Tibial artery (tissue), 4 donors: ENCODE measurements around the gene KCTD6.

ENCODE experiments used
- DNase-seq, 2 donors: peaks; one replicate each; pipeline ENCODE4 v3.0.0-alpha.2; 2019
- H3K27ac ChIP-seq, 2 donors: fragments of 200-600 bp; sonication (generic) in 1 of 2; 1 replicate in 1 of 2; 2 replicates in 1 of 2; pipeline ENCODE4 v1.5.1; 2018 to 2019; ENCODE audit warnings: mild to moderate bottlenecking in 1 of 2
- H3K27me3 ChIP-seq, 2 donors: fragments of 200-600 bp; sonication (generic) in 1 of 2; one replicate each; pipeline versions ENCODE4 v1.5.1 to v1.6.0; 2016 to 2019
- H3K36me3 ChIP-seq, 3 donors: fragments of 200-600 bp; sonication (generic) in 2 of 3; one replicate each; pipeline ENCODE4 v1.5.1; 2016 to 2019; ENCODE audit warnings: mild to moderate bottlenecking in 2 of 3
- H3K4me1 ChIP-seq, 4 donors: fragments of 200-600 bp; sonication (generic) in 2 of 4; 1 replicate in 3 of 4; 2 replicates in 1 of 4; pipeline ENCODE4 v1.5.1; 2016 to 2019
- H3K4me3 ChIP-seq, 2 donors: fragments of 200-600 bp; sonication (generic) in 1 of 2; 1 replicate in 1 of 2; 2 replicates in 1 of 2; pipeline ENCODE4 v1.5.1; 2018 to 2019; ENCODE audit warnings: mild to moderate bottlenecking in 2 of 2
- H3K9me3 ChIP-seq, 3 donors: fragments of 200-600 bp; sonication (generic) in 1 of 3; one replicate each; pipeline ENCODE4 v1.5.1; 2016 to 2019
- CTCF ChIP-seq, 2 experiments: fragments of 200-600 bp in 1 of 2; fragments of 450-650 bp in 1 of 2; IDR thresholded peaks; one replicate each; pipeline ENCODE4 v1.5.1; 2017 to 2019; ENCODE audit warnings: antibody characterized with exemption in 2 of 2, mild to moderate bottlenecking in 1 of 2, moderate library complexity in 1 of 2
- intact Hi-C: fragments of 100-400 bp; cut with DNase I; formaldehyde crosslinking; loops from one replicate; pipeline ENCODE4 v1.15.0; 2023; ENCODE audit warnings: low total_unique reads

The KCTD6 gene

GRCh38 chr3:58495101-58495500 is 3.2 kb downstream of the KCTD6 start:
- Histone ChIP-seq H3K4me3 (no peak overlapping the region), H3K27me3 (no peaks in the 10 kb centered on the region), H3K27ac (no peak overlapping the region), H3K4me1 (peaks cover 0 to 70% (median 37%) of the 10 kb centered on the region in 4 donors), H3K9me3 (no peaks in the 10 kb centered on the region), H3K36me3 (no peaks in the 10 kb centered on the region)
- no peak for DNase-seq
- intact Hi-C loops: no loop called here
- TF ChIP-seq CTCF (IDR thresholded peaks at IDR 0.05): no peak

GRCh38 chr3:58496206-58496857 is 4.4 kb downstream of the KCTD6 start:
- Histone ChIP-seq H3K9me3 (no peaks in the 10 kb centered on the region), H3K27me3 (no peaks in the 10 kb centered on the region), H3K27ac (no peak overlapping the region), H3K4me1 (peaks cover 0 to 64% (median 31%) of the 10 kb centered on the region in 4 donors), H3K4me3 (no peak overlapping the region), H3K36me3 (peaks cover 3 to 9% (median 8%) of the 10 kb centered on the region in 3 donors)
- intact Hi-C loops: no loop called here
- no peak for DNase-seq
- TF ChIP-seq CTCF (IDR thresholded peaks at IDR 0.05): no peak

- intact Hi-C loops: no loop called here
- no peak for TF ChIP-seq CTCF (IDR thresholded peaks at IDR 0.05)
- Histone ChIP-seq H3K9me3 (no peaks in the 10 kb centered on the region), H3K27ac (peak overlapping the region in 1 of 2 donors; percentile 6), H3K27me3 (no peaks in the 10 kb centered on the region), H3K4me3 (no peak overlapping the region), H3K4me1 (peaks cover 0 to 61% (median 30%) of the 10 kb centered on the region in 4 donors), H3K36me3 (peaks cover 8 to 17% (median 13%) of the 10 kb centered on the region in 3 donors)
- no peak for DNase-seq
Measured at GRCh38 chr3:58497097-58497496, 5.2 kb downstream of the KCTD6 start.

GRCh38 chr3:58502872-58503271 is 11.0 kb downstream of the KCTD6 start:
- H3K9me3 ChIP-seq: no peaks in the 10 kb centered on the region
- H3K27ac ChIP-seq: no peak overlapping the region
- H3K4me1 ChIP-seq: peaks cover 0 to 8% (median under 1%) of the 10 kb centered on the region in 4 donors
- peaks cover 24 to 46% (median 33%) of the 10 kb centered on the region in 3 donors for H3K36me3 ChIP-seq
- no peak for DNase-seq
- TF ChIP-seq CTCF (IDR thresholded peaks at IDR 0.05): no peak
- H3K4me3 ChIP-seq: no peak overlapping the region
- intact Hi-C loops: no loop called here
- H3K27me3 ChIP-seq: no peaks in the 10 kb centered on the region

GRCh38 chr3:58507356-58508078 is 15.6 kb downstream of the KCTD6 start:
- intact Hi-C loops: no loop called here
- Histone ChIP-seq H3K27ac (no peak overlapping the region), H3K4me3 (no peak overlapping the region), H3K4me1 (no peaks in the 10 kb centered on the region), H3K27me3 (no peaks in the 10 kb centered on the region), H3K9me3 (no peaks in the 10 kb centered on the region), H3K36me3 (peaks cover 11 to 58% (median 45%) of the 10 kb centered on the region in 3 donors)
- TF ChIP-seq CTCF (IDR thresholded peaks at IDR 0.05): no peak
- no peak for DNase-seq
